ENCODE results near the gene ING4. TPM values are rescaled to one million over a fixed set of nuclear protein-coding genes. Genes with fewer than 3 reads are reported as not detected.

The ING4 gene
- total RNA-seq, 6 donors from 2014 or later = 24.3 to 79.6 (median 33.8) TPM

DNA sequence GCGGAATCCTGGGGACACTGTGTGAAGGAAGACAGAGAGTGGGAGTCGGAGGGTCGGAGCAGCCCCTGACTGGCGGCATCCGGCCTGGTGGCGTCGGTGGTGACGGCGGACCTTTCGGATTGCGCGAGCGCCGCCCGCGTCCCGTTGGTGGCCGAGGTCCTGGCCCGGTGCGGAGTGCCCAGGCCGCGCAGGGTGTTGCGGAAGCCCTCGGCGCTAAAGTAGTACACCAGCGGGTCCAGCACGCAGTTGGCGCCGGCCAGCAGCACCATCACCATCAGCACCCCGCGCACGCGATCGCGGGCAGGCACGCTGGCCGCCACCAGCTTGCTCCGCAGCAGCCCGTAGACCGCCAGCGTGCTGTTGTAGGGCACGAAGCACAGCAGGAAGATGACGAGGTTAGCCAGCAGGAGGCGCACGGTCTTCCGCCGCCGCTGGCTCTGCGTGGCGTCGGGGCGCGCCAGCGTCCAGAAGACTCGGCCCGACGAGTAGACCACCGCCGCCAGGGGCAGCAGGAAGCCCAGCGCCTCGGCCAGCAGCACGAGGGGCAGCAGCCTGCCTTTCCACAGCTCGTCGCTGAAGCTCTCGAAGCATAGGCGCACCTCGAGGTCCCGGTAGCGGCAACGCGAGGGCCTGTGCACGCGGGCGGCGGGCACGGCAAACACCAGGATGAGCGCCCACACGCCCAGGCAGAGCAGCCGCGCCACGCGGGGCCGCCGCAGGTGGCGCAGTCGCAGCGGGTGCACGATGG is 42.6 kb downstream of the ING4 start:
- peaks cover 12 to 20% (median 14%) of the 10 kb centered on the region in 4 donors for H3K4me1 ChIP-seq
- H3K9me3 ChIP-seq = no peaks in the 10 kb centered on the region
- no peaks in the 10 kb centered on the region for H3K27me3 ChIP-seq
- peak; percentile 72 to 80 for ATAC-seq (ENCODE audit: low FRiP score in 2 of 2)
- TF ChIP-seq, protein P1, sequence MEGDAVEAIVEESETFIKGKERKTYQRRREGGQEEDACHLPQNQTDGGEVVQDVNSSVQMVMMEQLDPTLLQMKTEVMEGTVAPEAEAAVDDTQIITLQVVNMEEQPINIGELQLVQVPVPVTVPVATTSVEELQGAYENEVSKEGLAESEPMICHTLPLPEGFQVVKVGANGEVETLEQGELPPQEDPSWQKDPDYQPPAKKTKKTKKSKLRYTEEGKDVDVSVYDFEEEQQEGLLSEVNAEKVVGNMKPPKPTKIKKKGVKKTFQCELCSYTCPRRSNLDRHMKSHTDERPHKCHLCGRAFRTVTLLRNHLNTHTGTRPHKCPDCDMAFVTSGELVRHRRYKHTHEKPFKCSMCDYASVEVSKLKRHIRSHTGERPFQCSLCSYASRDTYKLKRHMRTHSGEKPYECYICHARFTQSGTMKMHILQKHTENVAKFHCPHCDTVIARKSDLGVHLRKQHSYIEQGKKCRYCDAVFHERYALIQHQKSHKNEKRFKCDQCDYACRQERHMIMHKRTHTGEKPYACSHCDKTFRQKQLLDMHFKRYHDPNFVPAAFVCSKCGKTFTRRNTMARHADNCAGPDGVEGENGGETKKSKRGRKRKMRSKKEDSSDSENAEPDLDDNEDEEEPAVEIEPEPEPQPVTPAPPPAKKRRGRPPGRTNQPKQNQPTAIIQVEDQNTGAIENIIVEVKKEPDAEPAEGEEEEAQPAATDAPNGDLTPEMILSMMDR (IDR thresholded peaks at IDR 0.05) = peak; percentile 36 to 91 (median 77)
- no peak for TF ChIP-seq POLR2A (IDR thresholded peaks at IDR 0.05)
- H3K36me3 ChIP-seq = no peaks in the 10 kb centered on the region
- H3K4me3 ChIP-seq = peak overlapping the region in 3 of 4 donors; percentile 16 to 35 (median 21)
- H3K27ac ChIP-seq = no peak overlapping the region
- DNase-seq = peak; percentile 59 to 86
- 71 to 77% methylated on average over 15 to 16 of the region's 88 CpGs for WGBS, 2 donors

DNA sequence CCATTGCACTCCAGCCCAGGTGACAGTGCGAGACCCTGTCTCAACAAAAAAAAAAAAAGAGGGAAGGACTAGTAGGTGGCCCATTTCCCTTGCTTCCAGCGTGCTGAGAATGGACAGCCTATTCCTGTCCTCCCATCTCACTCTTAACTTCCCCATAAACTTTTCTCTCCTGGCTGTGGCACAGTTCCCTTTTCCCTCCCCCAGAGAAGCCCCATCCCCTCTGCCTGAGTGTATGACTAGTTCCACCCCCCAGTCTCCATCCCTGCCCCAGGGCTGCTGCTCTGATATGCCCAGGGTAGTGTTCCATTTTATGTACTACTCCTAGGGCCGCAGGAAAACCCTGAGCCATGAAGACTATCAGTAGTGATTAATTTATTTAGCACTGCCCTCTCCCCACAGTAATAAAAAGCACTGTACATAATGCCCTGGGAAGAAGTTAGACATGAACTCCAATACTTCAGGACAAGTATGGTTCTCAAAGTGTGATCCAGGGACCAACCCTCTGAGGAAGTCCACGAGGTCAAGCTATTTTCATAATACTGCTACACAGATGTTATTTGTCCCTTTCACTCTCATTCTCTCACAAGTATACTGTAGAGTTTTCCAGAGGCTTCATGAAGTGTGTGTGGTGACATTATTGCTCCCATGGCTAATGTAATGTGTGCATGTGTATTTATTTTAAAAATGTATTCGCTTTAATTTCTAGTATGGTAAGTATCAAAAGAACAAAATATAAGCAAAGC is 44.3 kb downstream of the ING4 start:
- Histone ChIP-seq H3K9me3 (no peaks in the 10 kb centered on the region), H3K4me3 (no peak overlapping the region), H3K27me3 (no peaks in the 10 kb centered on the region), H3K36me3 (no peaks in the 10 kb centered on the region), H3K4me1 (peaks cover 19 to 31% (median 22%) of the 10 kb centered on the region in 4 donors), H3K27ac (peak overlapping the region in 2 of 4 donors; percentile 12 to 54)
- 57 to 70% methylated on average over 5 of the region's 5 CpGs for WGBS, 2 donors
- no peak for DNase-seq
- TF ChIP-seq EP300 (IDR thresholded peaks at IDR 0.05) = no peak
- no peak for TF ChIP-seq POLR2AphosphoS5 (IDR thresholded peaks at IDR 0.05)
- TF ChIP-seq POLR2A (IDR thresholded peaks at IDR 0.05) = no peak
- TF ChIP-seq, protein P1 (IDR thresholded peaks at IDR 0.05) = no peak
- ATAC-seq (ENCODE audit: low FRiP score in 2 of 2) = no peak

DNA sequence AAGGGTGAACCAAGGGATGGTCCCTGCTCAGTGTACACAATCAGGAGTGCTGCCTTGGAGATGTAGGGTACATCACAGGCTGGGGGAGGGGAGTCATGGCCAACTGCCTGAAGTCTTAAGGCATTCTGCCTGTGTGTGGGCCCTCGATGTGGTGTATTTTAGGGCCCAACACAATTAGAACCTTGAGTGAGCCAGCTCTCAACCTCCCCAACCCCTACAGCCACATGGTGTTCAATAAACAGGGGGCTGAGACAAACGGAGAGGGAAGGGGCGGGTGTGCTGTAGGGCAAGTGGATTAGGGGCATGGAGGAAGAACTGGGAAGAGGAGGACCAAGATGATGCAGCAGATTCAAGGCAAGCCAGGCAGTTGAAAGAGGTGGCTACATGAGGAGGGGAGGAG is 47.1 kb downstream of the ING4 start:
- Histone ChIP-seq H3K4me1 (peaks cover 35 to 47% (median 39%) of the 10 kb centered on the region in 4 donors), H3K4me3 (no peak overlapping the region), H3K27me3 (no peaks in the 10 kb centered on the region), H3K9me3 (no peaks in the 10 kb centered on the region), H3K27ac (peak overlapping the region in 1 of 4 donors; percentile 23), H3K36me3 (no peaks in the 10 kb centered on the region)
- no peak for ATAC-seq (ENCODE audit: low FRiP score in 2 of 2)
- WGBS, 2 donors = 55 to 57% methylated on average over 3 of the region's 3 CpGs
- TF ChIP-seq POLR2AphosphoS5 (IDR thresholded peaks at IDR 0.05) (no peak), EP300 (IDR thresholded peaks at IDR 0.05) (no peak), POLR2A (IDR thresholded peaks at IDR 0.05) (no peak)
- TF ChIP-seq, protein P1 (IDR thresholded peaks at IDR 0.05) = no peak
- no peak for DNase-seq

GRCh38 chr12:6614513-6615172 is 48.3 kb downstream of the ING4 start:
- no peak for DNase-seq
- Histone ChIP-seq H3K4me1 (peaks cover 28 to 37% (median 33%) of the 10 kb centered on the region in 4 donors), H3K27ac (peak overlapping the region; percentile 69 to 97 (median 92)), H3K9me3 (no peaks in the 10 kb centered on the region), H3K4me3 (no peak overlapping the region), H3K27me3 (no peaks in the 10 kb centered on the region), H3K36me3 (no peaks in the 10 kb centered on the region)
- no peak for TF ChIP-seq POLR2A (IDR thresholded peaks at IDR 0.05)
- no peak for TF ChIP-seq POLR2AphosphoS5 (IDR thresholded peaks at IDR 0.05)
- TF ChIP-seq, protein P1 (IDR thresholded peaks at IDR 0.05) = no peak
- no peak for TF ChIP-seq EP300 (IDR thresholded peaks at IDR 0.05)
- WGBS, 2 donors = 61 to 65% methylated on average over 7 of the region's 7 CpGs
- no peak for ATAC-seq (ENCODE audit: low FRiP score in 2 of 2)

Measured in upper lobe of left lung (tissue), 6 donors.